ENCODE measurements around the gene ZSWIM6. TPM values are rescaled to one million over a fixed set of nuclear protein-coding genes. Genes with fewer than 3 reads are reported as not detected.

The ZSWIM6 gene
- total RNA-seq, 1 donor from 2014 or later, result 50.2 TPM

DNA sequence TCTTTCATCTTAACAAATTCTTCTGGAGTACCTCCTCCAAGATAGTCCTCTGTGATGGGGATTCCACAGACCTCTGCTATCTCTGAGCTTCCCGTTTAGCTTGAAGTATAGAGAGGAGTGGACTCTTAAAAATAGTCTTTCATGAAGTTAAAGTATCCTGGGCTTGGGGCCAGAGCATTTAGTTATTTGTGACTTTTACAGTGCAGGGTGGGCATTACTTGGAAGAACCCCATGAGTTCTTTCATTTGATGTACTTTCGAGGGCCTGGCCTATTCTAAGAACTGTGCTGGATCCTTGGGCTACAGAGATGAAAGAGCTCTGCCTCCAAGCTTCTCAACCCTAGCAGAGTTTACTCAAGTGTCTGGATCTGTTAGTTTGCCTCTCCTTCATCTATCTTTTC, 131.5 kb downstream of the ZSWIM6 start:
- Mint-ChIP-seq H3K27ac (ENCODE audit: unreplicated experiment) (no peak overlapping the region), H3K9me3 (ENCODE audit: unreplicated experiment) (no peaks in the 10 kb centered on the region)

DNA sequence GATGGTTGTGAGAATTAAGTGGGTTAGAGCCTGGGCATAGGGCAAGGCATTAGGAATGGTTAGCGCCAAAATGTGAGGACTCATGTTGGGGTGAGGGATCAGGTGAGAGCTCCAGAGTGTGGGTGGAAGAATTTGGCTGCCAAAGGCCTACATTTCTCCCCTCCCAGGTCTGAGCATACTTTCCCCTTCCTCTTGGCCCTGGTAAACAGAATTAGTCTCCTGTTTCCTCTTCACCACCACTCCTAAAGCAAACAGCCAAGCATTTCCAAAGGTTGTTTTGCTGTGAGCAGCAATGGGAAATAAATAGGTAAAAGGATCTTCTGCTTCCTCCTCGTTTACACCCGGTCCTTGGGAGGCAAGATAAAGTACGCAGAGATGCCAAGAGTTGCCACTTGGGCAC, 132.5 kb downstream of the ZSWIM6 start:
- peaks cover 16% of the 10 kb centered on the region for H3K4me1 Mint-ChIP-seq (ENCODE audit: low read depth, unreplicated experiment)
- H3K4me3 Mint-ChIP-seq (ENCODE audit: unreplicated experiment), result no peak overlapping the region

More for the DNA sequence above, 131.5 kb downstream of the ZSWIM6 start:
- no peaks in the 10 kb centered on the region for H3K27me3 Mint-ChIP-seq (ENCODE audit: unreplicated experiment)
- H3K4me3 Mint-ChIP-seq (ENCODE audit: unreplicated experiment), result no peak overlapping the region
- TF ChIP-seq, protein P1, sequence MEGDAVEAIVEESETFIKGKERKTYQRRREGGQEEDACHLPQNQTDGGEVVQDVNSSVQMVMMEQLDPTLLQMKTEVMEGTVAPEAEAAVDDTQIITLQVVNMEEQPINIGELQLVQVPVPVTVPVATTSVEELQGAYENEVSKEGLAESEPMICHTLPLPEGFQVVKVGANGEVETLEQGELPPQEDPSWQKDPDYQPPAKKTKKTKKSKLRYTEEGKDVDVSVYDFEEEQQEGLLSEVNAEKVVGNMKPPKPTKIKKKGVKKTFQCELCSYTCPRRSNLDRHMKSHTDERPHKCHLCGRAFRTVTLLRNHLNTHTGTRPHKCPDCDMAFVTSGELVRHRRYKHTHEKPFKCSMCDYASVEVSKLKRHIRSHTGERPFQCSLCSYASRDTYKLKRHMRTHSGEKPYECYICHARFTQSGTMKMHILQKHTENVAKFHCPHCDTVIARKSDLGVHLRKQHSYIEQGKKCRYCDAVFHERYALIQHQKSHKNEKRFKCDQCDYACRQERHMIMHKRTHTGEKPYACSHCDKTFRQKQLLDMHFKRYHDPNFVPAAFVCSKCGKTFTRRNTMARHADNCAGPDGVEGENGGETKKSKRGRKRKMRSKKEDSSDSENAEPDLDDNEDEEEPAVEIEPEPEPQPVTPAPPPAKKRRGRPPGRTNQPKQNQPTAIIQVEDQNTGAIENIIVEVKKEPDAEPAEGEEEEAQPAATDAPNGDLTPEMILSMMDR (IDR thresholded peaks at IDR 0.05; ENCODE audit: partially characterized antibody, unreplicated experiment), result no peak
- H3K4me1 Mint-ChIP-seq (ENCODE audit: low read depth, unreplicated experiment), result peaks cover 16% of the 10 kb centered on the region
- no peak for DNase-seq
- H3K36me3 Mint-ChIP-seq (ENCODE audit: unreplicated experiment), result no peaks in the 10 kb centered on the region

DNA sequence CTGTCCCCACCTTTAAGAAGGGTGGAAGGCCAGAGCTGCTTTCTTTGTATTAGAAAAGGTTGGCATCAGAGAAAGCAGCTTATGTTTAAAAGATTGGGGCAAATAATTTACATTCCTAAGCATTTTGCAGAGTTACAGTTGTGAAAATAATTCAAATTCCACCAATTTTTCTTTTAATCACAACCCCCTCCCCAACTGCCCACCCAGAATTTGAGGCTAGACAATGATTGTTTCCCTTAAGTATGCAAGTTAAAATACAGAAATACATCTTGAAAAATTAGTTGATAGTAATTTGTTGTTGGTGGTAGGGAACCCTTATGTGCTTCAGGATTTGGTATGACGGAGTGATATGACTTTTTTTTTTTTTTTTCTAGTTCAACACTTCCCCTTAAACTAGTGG, 133.0 kb downstream of the ZSWIM6 start:
- H3K9me3 Mint-ChIP-seq (ENCODE audit: unreplicated experiment), result no peaks in the 10 kb centered on the region
- TF ChIP-seq, protein P1 (IDR thresholded peaks at IDR 0.05; ENCODE audit: partially characterized antibody, unreplicated experiment), result no peak
- no peaks in the 10 kb centered on the region for H3K27me3 Mint-ChIP-seq (ENCODE audit: unreplicated experiment)
- DNase-seq, result no peak
- no peak overlapping the region for H3K27ac Mint-ChIP-seq (ENCODE audit: unreplicated experiment)
- H3K36me3 Mint-ChIP-seq (ENCODE audit: unreplicated experiment), result no peaks in the 10 kb centered on the region
- peaks cover 16% of the 10 kb centered on the region for H3K4me1 Mint-ChIP-seq (ENCODE audit: low read depth, unreplicated experiment)
- H3K4me3 Mint-ChIP-seq (ENCODE audit: unreplicated experiment), result no peak overlapping the region

More for the DNA sequence above, 132.5 kb downstream of the ZSWIM6 start:
- DNase-seq, result no peak
- Mint-ChIP-seq H3K27ac (ENCODE audit: unreplicated experiment) (no peak overlapping the region), H3K36me3 (ENCODE audit: unreplicated experiment) (no peaks in the 10 kb centered on the region), H3K9me3 (ENCODE audit: unreplicated experiment) (no peaks in the 10 kb centered on the region), H3K27me3 (ENCODE audit: unreplicated experiment) (no peaks in the 10 kb centered on the region)
- TF ChIP-seq, protein P1 (IDR thresholded peaks at IDR 0.05; ENCODE audit: partially characterized antibody, unreplicated experiment), result no peak

DNA sequence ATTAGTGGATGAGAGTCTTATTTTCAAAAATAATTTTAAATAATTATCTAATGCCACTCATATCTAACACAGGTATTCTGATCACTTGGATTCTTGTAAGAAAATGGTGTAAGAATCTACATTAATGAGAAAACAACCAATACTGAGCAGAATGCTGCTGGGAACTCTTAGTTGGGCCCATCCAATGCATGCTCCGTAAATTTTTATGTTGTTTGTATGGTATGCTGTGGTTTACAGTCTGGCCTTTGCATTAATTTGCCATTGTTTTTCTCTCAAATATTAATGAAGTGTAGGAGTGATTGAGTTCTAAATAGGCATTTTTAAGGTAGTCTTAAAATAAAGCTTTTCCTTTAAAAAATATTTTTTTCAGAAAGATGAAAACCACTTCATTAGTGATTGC, 133.4 kb downstream of the ZSWIM6 start:
- no peaks in the 10 kb centered on the region for H3K36me3 Mint-ChIP-seq (ENCODE audit: unreplicated experiment)
- H3K9me3 Mint-ChIP-seq (ENCODE audit: unreplicated experiment), result no peaks in the 10 kb centered on the region
- DNase-seq, result no peak
- no peak overlapping the region for H3K27ac Mint-ChIP-seq (ENCODE audit: unreplicated experiment)
- no peak overlapping the region for H3K4me3 Mint-ChIP-seq (ENCODE audit: unreplicated experiment)
- H3K27me3 Mint-ChIP-seq (ENCODE audit: unreplicated experiment), result no peaks in the 10 kb centered on the region
- peaks cover 16% of the 10 kb centered on the region for H3K4me1 Mint-ChIP-seq (ENCODE audit: low read depth, unreplicated experiment)
- TF ChIP-seq, protein P1 (IDR thresholded peaks at IDR 0.05; ENCODE audit: partially characterized antibody, unreplicated experiment), result no peak

DNA sequence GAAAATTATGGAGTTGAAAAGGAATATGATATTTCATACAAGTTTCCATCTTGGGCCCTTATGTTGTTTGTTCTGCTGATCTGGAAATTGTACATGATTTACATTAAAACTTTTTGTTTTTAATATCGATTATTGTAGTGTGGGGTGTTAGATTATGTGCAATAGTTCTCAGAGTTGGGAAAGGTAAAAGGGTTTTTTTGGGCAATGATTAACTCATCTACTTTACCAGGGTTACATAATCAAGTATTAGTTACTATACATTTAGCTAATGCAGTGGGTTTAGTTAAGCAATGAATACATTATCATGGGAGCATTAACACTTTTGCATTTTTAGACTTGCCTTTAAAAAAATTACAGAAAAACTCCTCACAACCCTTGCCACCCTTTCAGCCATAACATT, 134.0 kb downstream of the ZSWIM6 start:
- DNase-seq, result no peak
- TF ChIP-seq, protein P1 (IDR thresholded peaks at IDR 0.05; ENCODE audit: partially characterized antibody, unreplicated experiment), result no peak
- Mint-ChIP-seq H3K27me3 (ENCODE audit: unreplicated experiment) (no peaks in the 10 kb centered on the region), H3K27ac (ENCODE audit: unreplicated experiment) (no peak overlapping the region), H3K9me3 (ENCODE audit: unreplicated experiment) (no peaks in the 10 kb centered on the region), H3K4me1 (ENCODE audit: low read depth, unreplicated experiment) (peaks cover 15% of the 10 kb centered on the region), H3K4me3 (ENCODE audit: unreplicated experiment) (no peak overlapping the region), H3K36me3 (ENCODE audit: unreplicated experiment) (peaks cover 4% of the 10 kb centered on the region)

Data from glutamatergic neuron (in vitro differentiated cells).